Endothelial cell of umbilical vein (primary cell): ENCODE data around the gene FXYD3. TPM values are rescaled to one million over a fixed set of nuclear protein-coding genes. Genes with fewer than 3 reads are reported as not detected.
A peak's percentile ranks its signal among the peaks of the same experiment; 100 is the strongest.

Experiments used
- BruUV-seq: library from RNA; stranded (reverse); fragments of 400-500 nt; replicated peaks from 2 replicates; lab custom pipeline; 2021; lab: Mats Ljungman, UMichigan
- CTCF ChIA-PET: fragments of 300-600, 350-600 bp; sonication (Branson Sonifier 250); formaldehyde crosslinking; loops from one replicate; lab custom pipeline; 2021; ENCODE audit warnings: antibody characterized with exemption, inconsistent platforms; lab: Charles Lee
- POLR2A ChIA-PET: fragments of 300-600, 350-600 bp; sonication (Branson Sonifier 250); formaldehyde crosslinking; loops from one replicate; lab custom pipeline; 2021; ENCODE audit warnings: antibody characterized with exemption, inconsistent platforms; lab: Charles Lee
- DNase-seq: peaks from one replicate; pipeline ENCODE4 v3.0.0-alpha.2; 2011; ENCODE audit warnings: low read depth, low spot score
- FAIRE-seq: peaks from 2 replicates; lab custom pipeline; 2011; peaks lifted over from hg19 to GRCh38; lab: Jason Lieb, UNC
- H2AFZ ChIP-seq: 2 replicates; pipeline ENCODE4 v1.6.0; 2012; ENCODE audit warnings: low read depth, low read length, control low read depth, inconsistent platforms
- H3K27ac ChIP-seq: 2 replicates; pipeline ENCODE4 v1.5.1; 2011; ENCODE audit warnings: low read depth, mild to moderate bottlenecking, control low read depth, low read length, moderate library complexity; ENCODE audit not compliant: insufficient read depth
- H3K27me3 ChIP-seq, 2 experiments: 2 replicates each; pipeline versions ENCODE4 v1.6.0 to v1.6.1; 2011; ENCODE audit warnings: low read length in 2 of 2, mixed read lengths in 1 of 2; ENCODE audit not compliant: control insufficient read depth in 2 of 2, insufficient read depth in 2 of 2
- H3K36me3 ChIP-seq, 2 experiments: 2 replicates in 1 of 2; 3 replicates in 1 of 2; pipeline ENCODE4 v1.5.1; 2011; ENCODE audit warnings: low read length in 2 of 2, mild to moderate bottlenecking in 1 of 2, moderate library complexity in 1 of 2; ENCODE audit not compliant: control insufficient read depth in 2 of 2, insufficient read depth in 2 of 2; ENCODE audit errors: extremely low read depth in 1 of 2
- H3K4me1 ChIP-seq: 3 replicates; pipeline ENCODE4 v1.5.1; 2011; ENCODE audit warnings: mild to moderate bottlenecking, low read length; ENCODE audit not compliant: control insufficient read depth, insufficient read depth; ENCODE audit errors: extremely low read depth
- H3K4me2 ChIP-seq: 2 replicates; pipeline ENCODE4 v1.6.1; 2011; ENCODE audit warnings: low read length, control low read depth, mixed read lengths; ENCODE audit not compliant: insufficient read depth
- H3K4me3 ChIP-seq, 3 experiments: fragments of 200-600 bp in 1 of 3; sonication (generic), shearing (Covaris generic) in 1 of 3; replicated peaks in 1 of 3; 2 replicates each; pipeline ENCODE4 v1.5.1; 2011 to 2016; ENCODE audit warnings: control low read depth in 3 of 3, low read length in 3 of 3, mild to moderate bottlenecking in 2 of 3, inconsistent platforms in 1 of 3, low read depth in 1 of 3, moderate library complexity in 1 of 3; ENCODE audit not compliant: insufficient read depth in 1 of 3
- H3K79me2 ChIP-seq: 2 replicates; pipeline ENCODE4 v1.6.0; 2012; ENCODE audit warnings: low read length, inconsistent platforms; ENCODE audit not compliant: control insufficient read depth, insufficient read depth
- H3K9ac ChIP-seq: replicated peaks from 2 replicates; pipeline ENCODE3; 2011; ENCODE audit warnings: low read length, control low read depth; ENCODE audit not compliant: insufficient read depth; ENCODE audit errors: extremely low read depth
- H3K9me1 ChIP-seq: replicated peaks from 3 replicates; pipeline ENCODE4 v1.6.0; 2011; ENCODE audit warnings: mild to moderate bottlenecking, low read length; ENCODE audit not compliant: control insufficient read depth, insufficient read depth; ENCODE audit errors: extremely low read depth
- H3K9me3 ChIP-seq: replicated peaks from 2 replicates; pipeline ENCODE4 v1.5.1; 2012; ENCODE audit warnings: low read length, inconsistent platforms; ENCODE audit not compliant: control insufficient read depth, insufficient read depth
- H4K20me1 ChIP-seq: replicated peaks from 2 replicates; pipeline ENCODE3; 2011; ENCODE audit warnings: mild to moderate bottlenecking, low read length; ENCODE audit not compliant: control insufficient read depth, insufficient read depth; ENCODE audit errors: extremely low read depth
- GATA2 ChIP-seq: IDR thresholded peaks from 2 replicates; pipeline ENCODE4 v1.7.0; 2011; ENCODE audit warnings: low read depth, mild to moderate bottlenecking, moderate library complexity, mixed read lengths, low read length; ENCODE audit not compliant: insufficient read length, insufficient read depth
- dilution Hi-C: fragments of 300-500 bp; cut with MboI; formaldehyde crosslinking; loops from one replicate; pipeline ENCODE4 v1.15.0; 2019; ENCODE audit warnings: low sequenced_read_pairs; ENCODE audit not compliant: extremely low pct_ligation_motif_present
- intact Hi-C: fragments of 100-400 bp; cut with micrococcal nuclease; formaldehyde crosslinking; loops from one replicate; pipeline ENCODE4 v1.10.0; 2022
- polyA plus RNA-seq, 4 experiments: library from polyadenylated mRNA; depleted of rRNA in 3 of 4; stranded (reverse) in 3 of 4; unstranded in 1 of 4; fragments of >200 nt; gene quantifications; 2 replicates each; pipeline versions ENCODE4 v1.2.1 to v1.2.3, GENCODE V29; 2011 to 2012; ENCODE audit warnings: missing spikeins in 1 of 4
- total RNA-seq: library from RNA; stranded (reverse); gene quantifications from 2 replicates; pipeline ENCODE4 v1.2.3, GENCODE V29; 2021
- TF ChIP-seq, protein P1 (sequence below), 2 donors: IDR thresholded peaks; 1 replicate in 1 of 2; 2 replicates in 1 of 2; pipeline ENCODE4 v1.5.1; 2011; ENCODE audit warnings: low read length in 2 of 2, mild to moderate bottlenecking in 2 of 2, moderate library complexity in 2 of 2, control low read depth in 1 of 2, inconsistent platforms in 1 of 2, low read depth in 1 of 2; ENCODE audit not compliant: insufficient read depth in 1 of 2; ENCODE audit errors: extremely low read depth in 1 of 2

The FXYD3 gene
- total and polyA plus RNA-seq, 2 donors (not counting 3 experiments of a cell fraction or from before 2014, with no cell fraction given): not detected

DNA sequence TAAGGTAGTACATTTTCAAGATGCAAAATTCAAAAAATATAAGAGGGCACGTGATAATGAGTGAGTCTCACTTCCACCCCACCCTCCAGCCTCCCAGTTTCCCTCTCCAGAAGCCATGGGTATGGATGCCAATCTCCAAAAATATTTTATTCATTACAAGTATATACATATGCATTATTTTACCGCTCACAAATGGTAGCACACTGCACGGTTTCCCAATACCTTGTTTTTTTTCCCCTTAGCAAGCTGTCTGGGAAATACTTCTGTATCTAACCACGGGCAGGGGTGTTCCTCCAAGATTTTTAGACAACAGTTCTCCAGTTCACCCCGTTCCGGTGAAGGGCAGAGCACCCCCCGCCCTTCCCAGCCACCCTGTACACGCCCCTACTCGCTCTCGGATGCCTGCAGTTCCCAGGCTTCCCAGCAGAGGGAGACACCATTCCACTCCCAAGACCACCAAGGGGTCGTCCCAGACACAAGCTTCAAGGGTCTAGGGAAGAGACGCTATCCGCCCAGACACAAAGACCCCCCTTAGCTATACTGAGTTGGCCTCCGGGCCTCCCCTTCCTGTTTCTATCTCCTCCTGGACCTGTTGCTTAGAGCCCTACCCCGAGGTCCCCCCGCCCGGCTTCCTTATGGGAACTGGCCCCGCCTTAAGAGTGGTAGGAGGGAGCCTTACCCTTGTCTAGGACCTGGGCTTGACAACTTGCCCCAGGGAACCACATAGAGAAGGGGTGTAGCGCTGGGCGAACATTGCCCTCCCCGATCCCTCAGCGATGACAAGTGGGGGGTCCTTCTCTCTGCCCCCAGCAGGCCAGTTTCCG, 1.1 kb upstream of the FXYD3 start:
- no peaks in the 10 kb centered on the region for H3K9me1 ChIP-seq
- intact Hi-C loops: loop anchor here (1.0 kb wide), 3 partner anchors 21 to 155 kb away; partner anchors contain the start of gene LGI4
- H2AFZ ChIP-seq: no peak overlapping the region
- H3K27me3 ChIP-seq: no peaks in the 10 kb centered on the region
- H3K4me3 ChIP-seq: no peak overlapping the region
- no peak overlapping the region for H3K9ac ChIP-seq
- FAIRE-seq (peak; percentile 63), DNase-seq (peak; percentile 60)
- no peak overlapping the region for H3K4me2 ChIP-seq
- no peaks in the 10 kb centered on the region for H3K4me1 ChIP-seq
- no TSS peak for BruUV-seq
- POLR2A ChIA-PET: no interaction called here
- no peak overlapping the region for H3K27ac ChIP-seq
- dilution Hi-C loops: no loop called here
- CTCF ChIA-PET: interaction anchor here (1.0 to 2.2 kb wide), 6 partner anchors 10 to 238 kb away, joined by 3 to 20 read pairs (median 6); partner anchors contain the start of gene LGI4
- H4K20me1 ChIP-seq: no peaks in the 10 kb centered on the region
- H3K9me3 ChIP-seq: no peaks in the 10 kb centered on the region
- H3K36me3 ChIP-seq: no peaks in the 10 kb centered on the region
- TF ChIP-seq GATA2: no peak
- TF ChIP-seq, protein P1, sequence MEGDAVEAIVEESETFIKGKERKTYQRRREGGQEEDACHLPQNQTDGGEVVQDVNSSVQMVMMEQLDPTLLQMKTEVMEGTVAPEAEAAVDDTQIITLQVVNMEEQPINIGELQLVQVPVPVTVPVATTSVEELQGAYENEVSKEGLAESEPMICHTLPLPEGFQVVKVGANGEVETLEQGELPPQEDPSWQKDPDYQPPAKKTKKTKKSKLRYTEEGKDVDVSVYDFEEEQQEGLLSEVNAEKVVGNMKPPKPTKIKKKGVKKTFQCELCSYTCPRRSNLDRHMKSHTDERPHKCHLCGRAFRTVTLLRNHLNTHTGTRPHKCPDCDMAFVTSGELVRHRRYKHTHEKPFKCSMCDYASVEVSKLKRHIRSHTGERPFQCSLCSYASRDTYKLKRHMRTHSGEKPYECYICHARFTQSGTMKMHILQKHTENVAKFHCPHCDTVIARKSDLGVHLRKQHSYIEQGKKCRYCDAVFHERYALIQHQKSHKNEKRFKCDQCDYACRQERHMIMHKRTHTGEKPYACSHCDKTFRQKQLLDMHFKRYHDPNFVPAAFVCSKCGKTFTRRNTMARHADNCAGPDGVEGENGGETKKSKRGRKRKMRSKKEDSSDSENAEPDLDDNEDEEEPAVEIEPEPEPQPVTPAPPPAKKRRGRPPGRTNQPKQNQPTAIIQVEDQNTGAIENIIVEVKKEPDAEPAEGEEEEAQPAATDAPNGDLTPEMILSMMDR (IDR thresholded peaks at IDR 0.05; ENCODE audit: extremely low read depth in 1 of 2, insufficient read depth in 1 of 2, low read depth in 1 of 2, low read length in 2 of 2): peak; percentile 96 to 97
- H3K79me2 ChIP-seq: no peaks in the 10 kb centered on the region
